DND-41 (cell line): ENCODE measurements around the gene ZBTB37.
A peak's percentile ranks its signal among the peaks of the same experiment; 100 is the strongest.

Experiments
- ATAC-seq: fragments of 200-7000 bp; cut with Tn5 transposase; 3 replicates; pipeline ENCODE4 v1.9.1; 2021; ENCODE audit warnings: low read depth; ENCODE audit not compliant: insufficient read depth
- DNase-seq: peaks from one replicate; pipeline ENCODE4 v3.0.0-alpha.2; 2020
- H2AFZ ChIP-seq: 2 replicates; pipeline ENCODE4 v1.6.0; 2012; ENCODE audit warnings: low read depth, low read length
- H3K27ac ChIP-seq: 2 replicates; pipeline ENCODE4 v1.5.1; 2012; ENCODE audit warnings: low read length, inconsistent platforms
- H3K27me3 ChIP-seq: fragments of 200-600 bp; sonication (generic); 2 replicates; pipeline ENCODE4 v1.6.0; 2012; ENCODE audit warnings: low read length, mild to moderate bottlenecking, inconsistent platforms; ENCODE audit not compliant: insufficient read depth, poor library complexity
- H3K36me3 ChIP-seq: 2 replicates; pipeline ENCODE4 v1.5.1; 2012; ENCODE audit warnings: low read length, inconsistent platforms; ENCODE audit not compliant: insufficient read depth
- H3K4me1 ChIP-seq: 2 replicates; pipeline ENCODE4 v1.5.1; 2012; ENCODE audit warnings: mild to moderate bottlenecking, low read length; ENCODE audit not compliant: insufficient read depth
- H3K4me2 ChIP-seq: 2 replicates; pipeline ENCODE4 v1.6.0; 2012; ENCODE audit warnings: mild to moderate bottlenecking, moderate library complexity, low read length, inconsistent platforms; ENCODE audit not compliant: insufficient read depth
- H3K4me3 ChIP-seq, 2 experiments: fragments of 200-600 bp in 1 of 2; shearing (Covaris generic) in 1 of 2; 2 replicates each; pipeline ENCODE4 v1.5.1; 2012 to 2016; ENCODE audit warnings: inconsistent platforms in 2 of 2, low read length in 2 of 2, mild to moderate bottlenecking in 2 of 2, low read depth in 1 of 2, moderate library complexity in 1 of 2
- H3K79me2 ChIP-seq: 2 replicates; pipeline ENCODE4 v1.6.0; 2012; ENCODE audit warnings: low read length, inconsistent platforms; ENCODE audit not compliant: insufficient read depth
- H3K9ac ChIP-seq: 2 replicates; pipeline ENCODE4 v1.6.0; 2012; ENCODE audit warnings: low read depth, mild to moderate bottlenecking, inconsistent platforms, low read length, moderate library complexity
- H3K9me3 ChIP-seq: 2 replicates; pipeline ENCODE4 v1.5.1; 2012; ENCODE audit warnings: low read length, moderate library complexity, mild to moderate bottlenecking, inconsistent platforms; ENCODE audit not compliant: insufficient read depth, severe bottlenecking
- H4K20me1 ChIP-seq: 2 replicates; pipeline ENCODE4 v1.6.0; 2012; ENCODE audit warnings: low read length; ENCODE audit not compliant: insufficient read depth
- CTCF ChIP-seq: IDR thresholded peaks from 2 replicates; pipeline ENCODE4 v1.5.1; 2012; ENCODE audit warnings: borderline replicate concordance, low read length, moderate library complexity, mild to moderate bottlenecking; ENCODE audit not compliant: poor library complexity, severe bottlenecking; ENCODE audit errors: extremely low read depth
- EZH2 ChIP-seq: IDR thresholded peaks from 3 replicates; pipeline ENCODE4 v1.6.1; 2012; ENCODE audit warnings: borderline replicate concordance, low read depth, mild to moderate bottlenecking, moderate library complexity, low read length, inconsistent platforms; ENCODE audit not compliant: severe bottlenecking

Gene ZBTB37

GRCh38 chr1:173864179-173864867 is 3.9 kb upstream of the ZBTB37 start:
- Histone ChIP-seq H3K9me3 (no peaks in the 10 kb centered on the region), H4K20me1 (peaks cover 27% of the 10 kb centered on the region; the same call in 1 of the 2 replicates), H3K79me2 (peaks cover 36% of the 10 kb centered on the region), H3K36me3 (peaks cover 71% of the 10 kb centered on the region), H3K4me3 (peak overlapping the region in 1 of 2 experiments; percentile 25; a peak in 1 of 4 replicates), H3K4me2 (peak overlapping the region; percentile 69; the same call in 1 of the 2 replicates), H3K27ac (no peak overlapping the region), H3K9ac (no peak overlapping the region; the same call in 1 of the 2 replicates), H2AFZ (no peak overlapping the region), H3K4me1 (peaks cover 41% of the 10 kb centered on the region), H3K27me3 (no peaks in the 10 kb centered on the region)
- no peak for ATAC-seq
- DNase-seq = no peak
- TF ChIP-seq EZH2 = no peak
- no peak for TF ChIP-seq CTCF

- H3K9me3 ChIP-seq = no peaks in the 10 kb centered on the region
- peaks cover 47% of the 10 kb centered on the region for H3K4me1 ChIP-seq
- no peak overlapping the region for H2AFZ ChIP-seq
- peak overlapping the region; percentile 88 for H3K27ac ChIP-seq
- no peak for DNase-seq
- H4K20me1 ChIP-seq = peaks cover 27% of the 10 kb centered on the region; the same call in 1 of the 2 replicates
- H3K36me3 ChIP-seq = peaks cover 69% of the 10 kb centered on the region
- no peak for ATAC-seq
- TF ChIP-seq EZH2 (no peak), CTCF (no peak)
- H3K27me3 ChIP-seq = no peaks in the 10 kb centered on the region
- peak overlapping the region; percentile 69 for H3K4me2 ChIP-seq
- peak overlapping the region; percentile 67 to 73; a peak in 3 of 4 replicates for H3K4me3 ChIP-seq
- H3K79me2 ChIP-seq = peaks cover 36% of the 10 kb centered on the region
- peak overlapping the region; percentile 61 for H3K9ac ChIP-seq
Measured at GRCh38 chr1:173865468-173866164, 2.6 kb upstream of the ZBTB37 start.

- no peak for TF ChIP-seq CTCF
- no peak for TF ChIP-seq EZH2
- peaks cover 73% of the 10 kb centered on the region for H3K36me3 ChIP-seq
- peak overlapping the region; percentile 88 for H3K27ac ChIP-seq
- H3K79me2 ChIP-seq = peaks cover 36% of the 10 kb centered on the region
- ATAC-seq (no peak), DNase-seq (no peak)
- peak overlapping the region; percentile 67 to 73; a peak in 3 of 4 replicates for H3K4me3 ChIP-seq
- peaks cover 27% of the 10 kb centered on the region; the same call in 1 of the 2 replicates for H4K20me1 ChIP-seq
- no peak overlapping the region for H2AFZ ChIP-seq
- peak overlapping the region; percentile 69 for H3K4me2 ChIP-seq
- H3K9me3 ChIP-seq = no peaks in the 10 kb centered on the region
- peak overlapping the region; percentile 61 for H3K9ac ChIP-seq
- peaks cover 57% of the 10 kb centered on the region for H3K4me1 ChIP-seq
- H3K27me3 ChIP-seq = no peaks in the 10 kb centered on the region
Measured at GRCh38 chr1:173866413-173867115, 1.6 kb upstream of the ZBTB37 start.
